Neural cell (in vitro differentiated cells): Measurements from ENCODE around the gene FAM83G.

ENCODE experiments used
- CTCF ChIP-seq: fragments of 450-650 bp; IDR thresholded peaks from 2 replicates; pipeline ENCODE4 v1.5.1; 2014; ENCODE audit warnings: antibody characterized with exemption, mild to moderate bottlenecking, moderate library complexity; ENCODE audit not compliant: poor library complexity, severe bottlenecking
- EZH2 ChIP-seq: fragments of 200-600, 300-800 bp; shearing (Covaris generic), sonication (generic); IDR thresholded peaks from 2 replicates; pipeline ENCODE4 v1.6.1; 2014; ENCODE audit warnings: antibody characterized with exemption, low read length, borderline replicate concordance, mild to moderate bottlenecking; ENCODE audit not compliant: insufficient read depth, poor library complexity, severe bottlenecking
- MXI1 ChIP-seq: fragments of 450-650 bp; conservative IDR thresholded peaks from 2 replicates; pipeline ENCODE4 v1.6.1; 2014; ENCODE audit warnings: antibody characterized with exemption, mild to moderate bottlenecking; ENCODE audit not compliant: poor library complexity, severe bottlenecking
- POLR2AphosphoS5 ChIP-seq: IDR thresholded peaks from 2 replicates; pipeline ENCODE4 v1.6.1; 2012

DNA sequence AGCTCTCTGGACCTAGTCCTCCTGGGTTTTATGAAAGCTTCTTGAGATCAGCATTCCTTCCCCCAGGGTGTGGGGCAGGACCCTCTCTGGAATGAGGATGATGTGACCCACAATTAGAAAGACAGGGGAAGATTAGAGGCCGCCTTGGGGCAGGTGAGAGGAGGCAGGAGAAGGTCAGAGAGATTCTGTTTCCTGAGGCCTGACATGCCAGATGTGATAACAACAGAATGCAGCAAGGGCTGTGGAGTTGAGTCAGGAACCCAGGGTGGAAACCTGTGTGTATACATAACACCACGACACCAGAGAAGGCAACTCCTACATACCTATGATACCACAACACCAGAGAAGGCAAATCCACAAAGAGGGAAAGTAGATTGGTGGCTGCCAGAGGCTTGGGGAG, 58.0 kb downstream of the FAM83G start:
- TF ChIP-seq MXI1 (no peak), CTCF (no peak), EZH2 (no peak), POLR2AphosphoS5 (no peak)
